Epidermal melanocyte (primary cell): Measurements from ENCODE around the gene ACIN1.
A peak's percentile ranks its signal among the peaks of the same experiment; 100 is the strongest.

Source experiments
- DNase-seq: peaks from one replicate; pipeline ENCODE4 v3.0.0; 2011; ENCODE audit warnings: low spot score; ENCODE audit not compliant: insufficient read length

The ACIN1 gene

DNA sequence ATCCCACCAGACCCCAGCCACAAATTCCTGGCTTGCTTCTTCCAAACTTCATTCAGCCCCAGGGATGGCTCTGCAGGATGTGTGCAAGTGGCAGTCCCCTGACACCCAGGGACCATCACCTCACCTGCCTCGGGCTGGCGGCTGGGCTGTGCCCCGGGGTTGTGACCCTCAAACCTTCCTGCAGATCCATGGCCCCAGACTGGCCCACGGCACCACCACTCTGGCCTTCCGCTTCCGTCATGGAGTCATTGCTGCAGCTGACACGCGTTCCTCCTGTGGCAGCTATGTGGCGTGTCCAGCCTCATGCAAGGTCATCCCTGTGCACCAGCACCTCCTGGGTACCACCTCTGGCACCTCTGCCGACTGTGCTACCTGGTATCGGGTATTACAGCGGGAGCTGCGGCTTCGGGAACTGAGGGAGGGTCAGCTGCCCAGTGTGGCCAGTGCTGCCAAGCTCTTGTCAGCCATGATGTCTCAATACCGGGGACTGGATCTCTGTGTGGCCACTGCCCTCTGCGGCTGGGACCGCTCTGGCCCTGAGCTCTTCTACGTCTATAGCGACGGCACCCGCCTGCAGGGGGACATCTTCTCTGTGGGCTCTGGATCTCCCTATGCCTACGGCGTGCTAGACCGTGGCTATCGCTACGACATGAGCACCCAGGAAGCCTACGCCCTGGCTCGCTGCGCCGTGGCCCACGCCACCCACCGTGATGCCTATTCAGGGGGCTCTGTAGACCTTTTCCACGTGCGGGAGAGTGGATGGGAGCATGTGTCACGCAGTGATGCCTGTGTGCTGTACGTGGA, 52.6 kb downstream of the ACIN1 start, which contains the start of gene PSMB11:
Gene PSMB11, plus strand, starts transcription at position 51 of the 804 bp plus-strand sequence. Its CDS starts 14 bp downstream, at position 65.
- DNase-seq: no peak

DNA sequence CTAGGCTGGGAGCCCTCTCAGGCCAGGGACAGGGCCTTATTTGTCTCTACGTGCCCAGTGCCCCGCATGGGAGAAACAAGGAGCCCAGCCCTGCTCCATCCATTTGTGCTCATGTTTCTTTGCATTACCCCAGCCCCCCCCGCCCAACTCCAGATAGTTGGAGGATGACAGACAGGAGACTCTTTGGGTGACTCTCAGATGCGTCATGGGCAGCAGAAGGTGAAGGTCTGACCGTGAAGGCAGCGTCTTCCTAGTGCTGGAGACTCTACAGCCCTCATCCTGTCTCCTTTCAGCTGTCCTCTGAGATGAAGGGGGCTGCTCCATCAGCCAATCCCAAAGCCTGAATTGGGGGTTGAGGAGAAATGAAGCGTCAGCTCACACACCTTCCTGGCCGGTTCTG, 53.2 kb downstream of the ACIN1 start:
- DNase-seq: no peak

DNA sequence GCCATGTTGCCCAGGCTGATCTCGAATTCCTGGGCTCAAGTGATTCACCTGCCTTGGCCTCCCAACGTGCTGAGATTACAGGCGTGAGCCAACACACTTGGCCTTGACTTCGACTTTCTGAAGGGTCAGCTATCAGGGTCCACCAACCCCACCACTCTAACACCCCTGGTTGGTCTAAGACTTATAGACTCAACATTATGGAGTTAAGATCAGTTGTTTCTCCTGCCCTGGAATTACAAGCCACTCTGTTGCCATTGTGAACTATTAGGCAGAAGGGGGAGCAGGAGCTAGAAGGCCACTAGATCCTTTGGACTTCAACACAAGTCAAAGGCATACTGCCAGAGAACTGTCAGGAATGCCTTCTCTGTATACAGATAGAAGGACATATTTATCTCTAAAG, 54.8 kb downstream of the ACIN1 start:
- no peak for DNase-seq

DNA sequence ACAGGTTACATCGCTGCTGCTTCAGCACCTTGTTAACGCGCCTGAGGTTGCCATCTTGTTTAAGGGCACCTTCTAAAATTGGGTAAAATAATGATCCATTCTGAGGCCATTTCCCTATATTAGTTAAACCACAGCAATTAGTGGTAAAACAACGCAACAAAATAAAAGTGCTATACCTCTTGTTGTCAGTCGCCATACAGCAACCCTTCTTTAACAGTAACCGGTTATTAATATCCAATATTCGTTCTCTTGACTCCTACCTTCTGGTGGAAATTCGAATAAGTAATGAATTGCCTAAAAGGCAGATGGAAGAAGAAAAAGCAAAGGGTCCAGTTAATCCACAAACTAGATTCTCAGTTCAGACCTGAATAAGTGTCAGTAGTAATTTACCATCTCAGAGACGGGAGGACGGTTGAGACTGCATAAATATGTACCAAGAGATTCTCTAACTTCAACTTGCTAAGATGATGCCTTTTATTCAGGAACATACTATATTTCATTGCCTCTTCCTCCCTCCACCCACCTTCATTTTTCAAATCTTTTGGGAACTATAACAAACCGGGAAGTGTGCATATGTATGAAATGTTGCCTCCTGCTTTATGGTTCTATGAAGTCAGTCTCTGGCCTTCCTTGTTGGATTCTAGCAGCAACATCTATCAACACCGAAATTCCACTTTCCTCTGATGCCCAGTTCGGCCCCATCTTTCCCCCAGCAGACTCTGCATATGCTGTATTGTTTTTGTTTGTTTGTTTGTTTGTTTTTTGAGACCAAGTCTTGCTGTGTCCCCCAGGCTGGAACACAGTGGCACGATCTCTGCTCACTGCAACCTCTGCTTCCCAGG, 59.4 kb downstream of the ACIN1 start:
- DNase-seq: no peak

DNA sequence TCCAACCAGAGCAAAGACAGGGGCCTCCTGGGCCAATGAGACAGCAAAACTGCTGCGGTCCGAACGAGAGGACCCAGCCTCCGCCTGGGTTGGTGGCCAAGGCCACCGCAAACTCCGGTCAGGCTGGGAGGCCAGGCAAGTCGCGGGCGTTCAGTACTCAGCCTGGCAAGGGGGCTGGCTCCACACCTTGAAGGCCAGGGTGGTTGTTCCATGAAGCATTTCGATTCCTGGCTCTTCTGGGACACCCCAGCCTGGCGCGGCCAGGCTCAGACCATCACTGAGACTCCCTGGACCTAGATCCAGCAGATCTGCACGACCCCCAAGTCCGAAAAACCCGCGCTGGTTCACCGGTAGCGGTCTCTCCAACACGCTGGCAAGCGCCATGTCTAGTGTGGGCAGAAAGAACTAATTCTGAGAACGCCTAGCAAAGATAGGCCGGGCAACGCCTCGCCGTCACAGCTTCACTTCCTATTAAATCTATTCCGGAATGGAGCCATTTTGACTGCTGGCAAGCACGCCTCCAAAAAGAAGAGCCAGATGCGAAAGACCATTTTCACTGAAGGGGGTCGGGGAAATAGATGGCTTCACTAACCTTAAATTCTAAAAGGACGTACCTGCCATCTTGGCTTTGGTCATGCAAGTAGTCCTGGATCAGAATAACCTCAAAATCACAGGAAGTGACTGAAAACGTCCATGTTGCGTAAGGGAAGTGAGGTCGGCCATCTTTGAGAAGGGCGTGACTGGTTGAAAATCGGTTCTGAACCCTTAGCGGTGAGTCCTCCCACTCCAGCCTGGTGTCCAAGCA, 60.2 kb downstream of the ACIN1 start, which contains the start of gene PSMB5:
Gene PSMB5, minus strand, starts transcription at position 403 of the 805 bp plus-strand sequence. Its CDS starts 19 bp downstream, at position 384.
- peak; percentile 96 for DNase-seq

DNA sequence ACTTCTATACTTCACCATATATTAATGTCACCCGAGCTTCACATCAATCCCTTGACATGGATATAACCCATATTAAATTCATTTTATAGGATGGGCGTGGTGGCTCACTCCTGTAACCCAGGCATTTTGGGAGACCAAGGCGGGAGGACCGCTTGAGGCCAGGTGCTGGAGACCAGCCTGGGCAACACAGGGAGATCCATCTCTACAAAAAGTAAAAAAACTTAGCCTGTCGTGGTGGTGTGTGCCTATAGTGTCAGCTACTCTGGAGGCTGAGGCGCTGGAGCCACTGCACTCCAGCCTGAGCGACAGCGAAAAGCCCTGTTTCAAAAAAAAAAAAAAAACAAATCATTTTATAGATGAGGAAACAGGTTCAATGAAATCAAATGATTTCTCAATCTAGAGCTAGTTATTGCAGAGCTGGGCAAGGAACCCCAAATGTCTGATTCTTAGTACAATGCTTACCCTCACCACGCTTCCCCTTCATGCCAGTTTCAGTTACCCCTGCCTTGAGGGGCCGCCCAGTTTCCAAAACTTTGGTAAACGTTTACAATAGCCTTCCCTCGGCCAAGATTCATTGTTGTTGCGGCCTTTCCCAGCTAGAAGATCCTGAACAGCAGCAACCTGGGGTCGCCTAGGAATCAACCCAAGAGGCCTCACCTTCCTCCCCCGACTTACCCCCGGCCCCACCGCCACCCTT, 61.0 kb downstream of the ACIN1 start:
- DNase-seq: no peak

DNA sequence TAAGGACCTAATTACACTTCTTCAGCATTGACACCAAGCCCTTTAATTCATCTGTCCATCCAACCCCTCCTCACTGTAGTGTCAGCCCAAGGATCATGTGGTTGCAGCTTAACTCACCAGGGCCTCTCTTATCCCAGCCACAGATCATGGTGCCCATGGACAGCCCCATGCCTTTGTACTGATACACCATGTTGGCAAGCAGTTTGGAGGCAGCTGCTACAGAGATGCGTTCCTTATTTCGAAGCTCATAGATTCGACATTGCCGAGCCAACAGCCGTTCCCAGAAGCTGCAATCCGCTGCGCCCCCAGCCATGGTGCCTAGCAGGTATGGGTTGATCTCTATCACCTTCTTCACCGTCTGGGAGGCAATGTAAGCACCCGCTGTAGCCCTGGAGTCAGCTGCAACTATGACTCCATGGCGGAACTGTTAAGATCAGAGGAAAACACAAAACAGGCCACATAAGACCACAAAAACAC, 61.6 kb downstream of the ACIN1 start:
- DNase-seq: no peak

DNA sequence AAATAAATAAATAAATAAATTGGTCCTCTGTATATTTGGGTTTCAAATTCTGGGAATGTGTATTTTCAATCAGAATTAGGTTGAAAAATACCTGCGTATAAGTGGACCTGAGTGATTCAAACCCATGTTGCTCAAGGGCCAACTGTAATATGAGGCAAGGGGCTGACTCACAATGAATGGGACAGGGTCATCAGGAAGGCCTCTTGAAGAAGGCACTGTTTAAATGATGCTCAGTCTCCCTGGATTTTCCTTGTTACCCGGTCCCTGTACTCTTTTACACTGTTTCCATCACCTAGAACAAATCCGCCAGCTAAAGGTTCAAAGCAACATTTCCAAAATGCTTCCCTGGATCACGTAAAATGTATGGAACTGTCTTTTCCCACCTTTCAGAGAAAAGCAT, 64.0 kb downstream of the ACIN1 start:
- DNase-seq: no peak

DNA sequence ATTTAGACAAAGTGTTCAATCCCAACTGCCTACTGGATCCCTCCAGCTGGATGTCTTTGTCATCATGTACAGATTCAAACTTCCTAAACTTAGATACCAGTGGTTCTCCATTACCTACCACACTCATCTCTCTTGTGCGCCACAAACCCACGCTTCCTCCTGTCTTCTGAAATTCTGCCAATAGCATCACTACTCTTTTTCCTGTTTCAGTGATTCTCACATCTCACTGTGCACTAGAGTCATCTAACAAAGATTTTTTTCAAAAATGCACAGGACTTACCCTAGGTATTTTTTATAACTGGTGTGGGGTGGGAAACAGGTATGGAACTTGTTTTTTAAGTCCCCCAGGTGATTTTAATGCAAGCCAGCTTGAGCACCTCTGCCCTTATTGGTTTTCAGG, 66.1 kb downstream of the ACIN1 start:
- no peak for DNase-seq

DNA sequence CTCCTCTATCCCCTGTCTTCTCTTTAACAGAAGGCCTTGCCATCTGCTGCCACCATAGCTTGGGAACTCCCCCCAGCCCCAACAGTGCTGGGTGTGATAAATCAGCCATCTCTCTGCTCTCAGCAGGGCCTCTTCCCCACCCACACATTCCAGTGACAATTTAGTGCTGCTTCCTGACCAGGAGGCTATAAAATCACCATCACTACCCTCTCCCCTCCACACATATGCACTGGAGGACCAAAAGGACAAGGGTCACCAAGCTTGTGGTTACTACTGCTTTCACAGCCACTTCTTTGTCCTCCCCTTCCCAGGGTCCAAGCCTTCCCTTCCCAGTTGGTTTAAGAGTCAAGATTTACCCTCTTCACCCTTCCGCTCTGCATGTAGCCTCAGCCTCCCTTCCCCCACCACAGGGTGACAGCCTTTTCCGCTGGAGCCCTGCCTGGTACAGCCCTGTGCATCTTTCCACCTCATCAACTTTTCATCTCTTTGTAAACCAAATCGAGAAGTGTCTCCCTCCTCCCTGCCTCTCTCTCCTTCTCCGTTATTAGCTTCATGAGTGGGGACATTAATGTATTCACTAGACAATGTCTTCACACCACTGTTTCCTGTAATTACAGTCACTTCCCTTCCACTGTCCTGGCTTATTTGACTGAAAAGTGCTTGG, 69.7 kb downstream of the ACIN1 start:
- DNase-seq: no peak

DNA sequence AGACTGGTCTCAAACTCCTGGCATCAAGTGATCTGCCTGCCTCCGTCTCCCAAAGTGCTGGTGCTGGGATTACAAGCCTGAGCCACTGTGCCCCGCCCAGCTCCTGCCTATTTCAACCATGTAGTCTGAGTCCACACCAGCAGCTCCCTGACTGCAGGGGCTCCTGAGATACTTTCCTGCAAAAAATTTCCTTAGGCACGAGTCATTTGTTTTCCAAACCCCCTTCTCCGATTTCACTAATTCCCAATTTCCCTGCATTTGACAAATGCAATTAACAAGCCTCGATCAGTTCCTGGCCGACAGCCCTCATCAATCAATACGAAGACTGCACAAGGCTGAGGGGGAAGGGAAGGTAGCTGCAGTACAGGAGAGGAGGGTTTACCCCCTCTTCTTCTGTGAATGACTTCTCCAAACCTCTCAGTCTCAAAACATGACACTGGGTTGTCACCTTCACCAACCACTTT, 70.3 kb downstream of the ACIN1 start:
- DNase-seq: no peak

DNA sequence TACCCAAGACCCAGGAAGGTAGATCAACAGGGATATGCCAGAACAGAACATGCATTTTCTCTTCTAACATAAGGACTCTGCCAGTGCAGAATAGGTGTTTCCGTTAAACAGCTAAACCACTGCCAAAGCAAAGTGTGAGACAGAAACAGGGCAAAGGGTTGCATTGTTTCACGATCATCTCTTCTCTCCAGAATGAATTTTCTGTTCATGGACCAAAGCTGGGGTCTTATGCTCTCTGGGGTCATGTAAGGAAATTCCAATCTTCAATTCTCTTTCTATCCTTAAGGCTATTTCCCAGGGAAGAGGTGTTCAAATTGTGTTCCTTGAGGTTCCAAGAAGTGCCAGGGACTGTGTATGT, 71.2 kb downstream of the ACIN1 start:
- no peak for DNase-seq

DNA sequence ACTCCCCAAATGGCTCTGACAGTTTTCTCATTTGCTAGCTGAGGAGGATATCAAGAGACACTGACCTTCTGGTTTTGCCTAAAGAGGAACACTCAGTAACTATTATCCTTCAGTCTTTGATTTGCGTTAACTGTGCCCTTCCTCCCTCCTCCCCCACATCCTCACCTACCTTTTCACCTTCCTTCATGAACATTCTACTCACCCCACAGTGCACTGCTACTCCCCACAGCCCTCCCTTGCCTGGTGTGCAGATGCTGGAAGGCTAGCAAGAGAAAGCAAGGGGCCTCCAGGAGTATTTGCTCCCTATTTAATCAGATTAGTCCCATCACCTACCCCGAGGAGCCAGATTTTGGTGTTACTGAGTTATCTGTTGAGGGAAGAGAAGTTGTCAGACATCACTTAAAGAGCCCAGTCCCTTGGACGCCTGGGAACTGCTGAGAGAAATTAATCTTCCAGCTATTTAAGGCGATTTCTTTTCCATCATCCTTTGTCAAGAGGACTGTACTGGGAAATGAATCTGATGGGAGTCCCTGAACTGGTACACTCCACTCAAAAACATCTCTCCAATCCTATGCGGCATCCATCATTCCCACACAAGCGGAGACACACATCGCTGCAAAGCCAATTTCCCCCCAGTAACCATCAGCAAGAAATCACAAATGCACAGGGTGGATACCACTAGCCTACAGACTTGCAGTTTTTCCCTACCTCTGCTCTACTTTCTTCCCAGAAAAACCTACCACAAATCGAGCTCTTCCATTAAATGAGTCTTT, 71.7 kb downstream of the ACIN1 start:
- no peak for DNase-seq

DNA sequence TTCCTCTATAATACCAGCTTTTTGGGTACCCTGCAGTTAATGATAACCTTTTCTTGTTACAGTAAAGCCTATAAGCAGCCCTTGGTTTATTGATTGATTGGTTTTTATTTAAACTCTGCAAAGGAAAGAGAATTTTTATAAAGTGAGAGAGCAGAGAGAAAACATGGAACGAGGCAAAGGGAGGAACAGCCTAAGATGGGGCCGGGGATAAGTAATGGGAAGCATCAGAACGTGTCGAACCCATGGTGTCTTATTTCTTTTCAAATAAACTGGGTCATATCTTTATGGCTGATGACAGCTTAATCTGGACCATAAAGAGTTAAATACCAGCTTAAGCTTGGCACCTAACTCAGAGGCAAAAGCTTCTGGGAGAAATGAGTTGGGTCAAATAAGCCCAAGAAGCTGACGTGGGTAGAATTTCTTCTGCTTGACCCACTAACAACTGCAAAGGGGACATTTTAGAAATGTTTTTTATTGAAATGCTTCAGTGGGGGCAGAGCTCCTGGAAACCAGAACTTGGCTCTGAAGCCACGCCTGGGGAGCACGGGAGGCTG, 73.0 kb downstream of the ACIN1 start:
- DNase-seq: no peak

DNA sequence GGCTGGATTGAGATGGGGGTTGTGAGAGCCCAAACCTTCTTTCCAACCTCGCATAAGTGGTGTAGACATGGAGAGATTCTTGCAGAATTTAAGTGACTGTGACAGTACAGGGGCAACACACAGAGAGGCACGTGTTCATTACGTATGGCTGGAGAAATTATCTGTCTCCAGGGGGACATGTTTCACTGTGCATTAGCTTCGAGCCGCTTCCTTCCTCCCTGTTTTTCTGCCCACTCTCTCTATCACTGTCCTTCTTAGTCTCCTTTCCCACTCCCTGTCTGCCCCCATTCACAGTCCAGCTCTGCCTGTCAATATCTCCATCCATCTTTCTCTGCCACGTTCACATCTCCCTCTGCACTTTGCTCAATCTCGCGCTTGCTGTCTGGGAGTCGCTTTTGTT, 73.5 kb downstream of the ACIN1 start:
- no peak for DNase-seq

DNA sequence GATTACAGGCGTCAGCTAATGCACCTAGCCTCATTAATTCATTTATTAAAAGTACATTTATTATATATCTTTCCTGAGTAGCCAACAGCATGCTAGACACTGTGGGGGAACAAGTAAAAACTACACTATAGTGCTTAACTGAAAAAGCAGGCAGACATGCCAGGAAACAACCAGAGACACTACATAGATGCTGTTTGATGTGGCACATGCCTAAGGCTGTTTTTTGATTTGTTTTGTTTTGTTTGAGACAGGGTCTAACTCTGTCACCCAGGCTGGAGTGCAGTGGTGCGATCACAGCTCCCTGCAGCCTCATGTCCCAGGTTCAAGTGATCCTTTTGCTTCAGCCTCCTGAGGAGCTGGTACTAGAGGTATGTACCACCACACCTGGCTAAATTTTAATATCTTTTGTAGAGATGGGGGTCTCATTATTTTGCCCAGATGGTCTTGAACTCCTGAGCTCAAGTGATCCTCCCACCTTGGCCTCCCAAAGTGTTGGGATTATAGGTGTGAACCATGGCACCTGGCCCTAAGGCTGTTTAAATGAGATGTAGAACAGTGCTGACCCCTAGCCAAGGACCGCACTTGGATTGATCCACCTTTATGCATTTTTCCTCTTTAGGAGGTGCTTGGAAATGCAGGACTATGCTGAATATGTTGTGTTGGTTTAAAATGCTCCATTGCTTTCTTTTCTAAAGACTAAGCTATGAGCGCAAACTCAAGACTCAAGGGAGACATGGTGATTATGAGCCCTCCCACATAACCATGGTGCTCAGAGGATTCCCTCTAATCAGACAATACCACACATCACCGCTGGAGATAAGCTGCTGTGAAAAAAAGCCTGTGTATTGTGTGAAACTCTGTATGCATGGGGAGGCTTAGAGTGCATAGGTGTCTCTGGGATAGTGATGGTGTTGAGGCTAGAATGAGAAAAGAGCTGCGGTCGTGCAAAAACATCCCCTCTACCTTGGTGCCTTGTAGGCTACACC, 74.5 kb downstream of the ACIN1 start:
- DNase-seq: no peak

DNA sequence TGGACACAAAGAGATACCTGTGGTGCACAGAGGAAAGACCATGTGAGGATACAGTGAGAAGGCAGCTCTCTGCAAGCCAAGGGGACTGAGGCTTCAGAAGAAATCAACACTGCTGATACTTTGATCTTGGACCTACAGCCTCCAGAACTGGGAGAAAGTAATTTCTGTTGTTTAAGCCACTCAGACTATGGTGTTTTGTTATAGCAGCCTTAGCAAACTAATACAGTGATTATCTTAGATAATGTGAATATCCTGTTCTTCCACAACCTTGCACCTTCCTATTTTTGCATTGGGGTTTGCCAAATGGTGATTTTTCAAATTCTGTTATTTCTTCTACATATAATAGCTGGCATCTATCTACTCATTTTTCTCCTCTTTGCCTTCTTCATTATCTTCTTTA, 76.8 kb downstream of the ACIN1 start:
- no peak for DNase-seq

DNA sequence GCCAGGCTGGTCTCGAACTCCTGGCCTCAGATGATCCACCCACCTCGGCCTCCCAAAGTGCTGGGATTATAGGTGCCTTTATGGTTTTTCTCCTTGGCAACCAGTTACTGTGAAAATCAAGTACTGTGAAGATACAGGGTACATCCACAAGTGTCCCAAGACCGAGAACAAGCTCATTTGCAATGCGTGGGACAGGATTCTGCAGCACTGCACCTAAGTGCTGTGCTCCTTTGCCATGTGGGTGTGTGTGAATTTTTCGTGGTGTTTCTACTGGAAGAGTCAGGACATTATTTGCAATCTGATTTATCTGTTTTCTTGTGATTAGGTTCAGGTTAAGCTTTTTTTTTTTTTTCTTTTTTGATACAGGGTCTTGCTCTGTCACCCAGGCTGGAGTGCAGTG, 77.8 kb downstream of the ACIN1 start:
- no peak for DNase-seq
